DOHH2 (cell line): ENCODE results near the gene KIFBP.

Source experiments
- CTCF ChIP-seq: fragments of 200-600 bp; sonication (generic); IDR thresholded peaks from one replicate; pipeline ENCODE4 v1.5.1; 2014; ENCODE audit warnings: antibody characterized with exemption, mild to moderate bottlenecking, low read depth, low read length; ENCODE audit not compliant: poor library complexity, severe bottlenecking
- EZH2phosphoT487 ChIP-seq: fragments of 200-600 bp; sonication (generic); IDR thresholded peaks from 2 replicates; pipeline ENCODE4 v1.6.1; 2017; ENCODE audit warnings: borderline replicate concordance, mild to moderate bottlenecking, antibody characterized with exemption, low read length, moderate library complexity, mixed read lengths

DNA sequence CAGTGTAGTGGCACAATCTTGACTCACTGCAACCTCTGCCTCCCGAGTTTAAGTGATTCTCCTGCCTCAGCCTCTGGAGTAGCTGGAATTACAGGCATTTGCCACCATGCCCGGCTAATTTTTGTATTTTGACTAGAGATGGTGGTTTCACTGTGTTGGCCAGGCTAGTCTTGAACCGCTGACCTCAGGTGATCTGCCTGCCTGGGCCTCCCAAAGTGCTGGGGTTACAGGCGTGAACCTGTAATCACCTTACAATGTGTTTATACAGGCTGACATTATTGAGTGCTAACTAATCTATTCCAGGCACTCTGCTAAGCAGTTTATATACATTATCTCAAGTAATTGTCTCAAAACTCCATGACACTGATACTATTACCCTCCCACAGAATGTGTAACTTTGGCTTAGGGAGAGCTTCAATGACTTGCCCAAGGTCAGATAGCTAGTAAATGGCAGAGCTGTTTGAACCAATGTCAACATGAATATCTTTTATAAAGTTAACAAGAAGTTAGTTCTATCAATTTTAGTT lies 36.8 kb downstream of the KIFBP start:
- TF ChIP-seq CTCF, result no peak
- TF ChIP-seq EZH2phosphoT487, result no peak
